CD14-positive monocyte (primary cell): ENCODE measurements around the gene MRPL36. TPM values are rescaled to one million over a fixed set of nuclear protein-coding genes. Genes with fewer than 3 reads are reported as not detected.

Experiments
- DNase-seq, 3 donors: peaks; one replicate each; pipeline ENCODE4 v3.0.0-alpha.2; 2011 to 2022
- H2AFZ ChIP-seq: 2 replicates; pipeline ENCODE4 v1.6.0; 2012; ENCODE audit warnings: mild to moderate bottlenecking, low read depth, low read length, inconsistent platforms; ENCODE audit not compliant: insufficient read depth, poor library complexity, severe bottlenecking
- H3K27ac ChIP-seq, 2 donors: 1 replicate in 1 of 2; 2 replicates in 1 of 2; pipeline ENCODE4 v1.5.1; 2012 to 2013; ENCODE audit warnings: low read length in 2 of 2, control low read depth in 1 of 2, inconsistent platforms in 1 of 2, low read depth in 1 of 2, mild to moderate bottlenecking in 1 of 2
- H3K27me3 ChIP-seq, 2 donors: one replicate each; pipeline versions ENCODE4 v1.6.0 to v1.6.1; 2011 to 2013; ENCODE audit warnings: low read length in 2 of 2; ENCODE audit not compliant: control insufficient read depth in 2 of 2, insufficient read depth in 2 of 2
- H3K36me3 ChIP-seq, 2 donors: replicated peaks in 1 of 2; 1 replicate in 1 of 2; 2 replicates in 1 of 2; pipeline versions ENCODE4 v1.5.1 to v1.6.1; 2012 to 2013; ENCODE audit warnings: low read length in 2 of 2, control low read depth in 1 of 2, inconsistent platforms in 1 of 2, mild to moderate bottlenecking in 1 of 2; ENCODE audit not compliant: insufficient read depth in 2 of 2, control insufficient read depth in 1 of 2
- H3K4me1 ChIP-seq, 2 donors: 1 replicate in 1 of 2; 2 replicates in 1 of 2; pipeline versions ENCODE4 v1.5.1 to v1.6.1; 2012 to 2013; ENCODE audit warnings: low read length in 2 of 2, control low read depth in 1 of 2, inconsistent platforms in 1 of 2, mild to moderate bottlenecking in 1 of 2, moderate library complexity in 1 of 2; ENCODE audit not compliant: insufficient read depth in 2 of 2, control insufficient read depth in 1 of 2
- H3K4me2 ChIP-seq: replicated peaks from 2 replicates; pipeline ENCODE3; 2012; ENCODE audit warnings: low read length, moderate library complexity, mild to moderate bottlenecking; ENCODE audit not compliant: poor library complexity, severe bottlenecking; ENCODE audit errors: extremely low read depth
- H3K4me3 ChIP-seq, 3 experiments: fragments of 200-600 bp in 1 of 3; sonication (generic) in 1 of 3; replicated peaks in 1 of 3; 1 replicate in 2 of 3; 2 replicates in 1 of 3; pipeline ENCODE4 v1.5.1; 2011 to 2013; ENCODE audit warnings: low read length in 3 of 3, mild to moderate bottlenecking in 3 of 3, control low read depth in 2 of 3, low read depth in 2 of 3, inconsistent platforms in 1 of 3, moderate library complexity in 1 of 3
- H3K79me2 ChIP-seq: 2 replicates; pipeline ENCODE4 v1.6.0; 2012; ENCODE audit warnings: mild to moderate bottlenecking, control low read depth, inconsistent platforms, low read length, moderate library complexity; ENCODE audit not compliant: insufficient read depth
- H3K9ac ChIP-seq: 2 replicates; pipeline ENCODE4 v1.6.0; 2017; ENCODE audit warnings: low read length, mild to moderate bottlenecking; ENCODE audit not compliant: insufficient read depth, poor library complexity, severe bottlenecking
- H3K9me3 ChIP-seq, 2 donors: replicated peaks in 1 of 2; 1 replicate in 1 of 2; 2 replicates in 1 of 2; pipeline versions ENCODE4 v1.5.1 to v1.6.1; 2012 to 2013; ENCODE audit warnings: low read length in 2 of 2, control low read depth in 1 of 2; ENCODE audit not compliant: control insufficient read depth in 1 of 2, insufficient read depth in 1 of 2
- H4K20me1 ChIP-seq: 2 replicates; pipeline ENCODE4 v1.6.0; 2012; ENCODE audit warnings: mild to moderate bottlenecking, low read length, control low read depth, moderate library complexity; ENCODE audit not compliant: insufficient read depth
- H3K27ac Mint-ChIP-seq, 7 donors: one replicate each; pipeline ENCODE4 v1.8.0; 2020; ENCODE audit warnings: mild to moderate bottlenecking in 7 of 7, mixed read lengths in 7 of 7, moderate library complexity in 6 of 7, inconsistent platforms in 2 of 7
- H3K27me3 Mint-ChIP-seq, 3 donors: one replicate each; pipeline ENCODE4 v1.8.0; 2021 to 2022; ENCODE audit warnings: low read depth in 3 of 3, mild to moderate bottlenecking in 3 of 3, mixed read lengths in 3 of 3, moderate library complexity in 3 of 3, inconsistent platforms in 1 of 3
- H3K36me3 Mint-ChIP-seq, 2 donors: one replicate each; pipeline ENCODE4 v1.8.0; 2020; ENCODE audit warnings: mixed read lengths in 2 of 2, inconsistent platforms in 1 of 2, mild to moderate bottlenecking in 1 of 2
- H3K4me1 Mint-ChIP-seq: one replicate; pipeline ENCODE4 v1.8.0; 2020; ENCODE audit warnings: mild to moderate bottlenecking, mixed read lengths
- H3K4me3 Mint-ChIP-seq, 2 donors: one replicate each; pipeline ENCODE4 v1.8.0; 2020; ENCODE audit warnings: mild to moderate bottlenecking in 2 of 2, mixed read lengths in 2 of 2, moderate library complexity in 1 of 2
- H3K9me3 Mint-ChIP-seq, 7 donors: one replicate each; pipeline ENCODE4 v1.8.0; 2020 to 2022; ENCODE audit warnings: mixed read lengths in 7 of 7, mild to moderate bottlenecking in 6 of 7, moderate library complexity in 6 of 7, inconsistent platforms in 2 of 7
- CTCF ChIP-seq: fragments of 200-600 bp; IDR thresholded peaks from one replicate; pipeline ENCODE4 v1.8.0; 2022; ENCODE audit warnings: antibody characterized with exemption, mild to moderate bottlenecking
- WGBS: methylation state at CpG from one replicate; pipeline ENCODE4 v1.1.5; 2013; ENCODE audit warnings: missing lambda C conversion rate; ENCODE audit not compliant: insufficient coverage; 5-methylcytosine and 5-hydroxymethylcytosine counted together
- intact Hi-C, 2 donors: fragments of 100-400 bp; cut with micrococcal nuclease; formaldehyde crosslinking; loops; one replicate each; pipeline versions ENCODE4 v1.15.0 to v1.15.1; 2023
- polyA plus RNA-seq, 3 donors: library from polyadenylated mRNA; depleted of rRNA in 1 of 3; unstranded in 2 of 3; stranded (reverse) in 1 of 3; fragments of 300-500 nt in 2 of 3; fragments of >200 nt in 1 of 3; fragmentation: Illumina TruSeq in 2 of 3; gene quantifications; 1 replicate in 2 of 3; 2 replicates in 1 of 3; pipeline ENCODE4 v1.2.3, GENCODE V29; 2012 to 2021

MRPL36 gene
- polyA plus RNA-seq, 3 donors, result 17.9 to 81.7 (median 65.9) TPM

GRCh38 chr5:1842004-1842819 lies 42.6 kb upstream of the MRPL36 start:
- no peak for DNase-seq
- 84% methylated on average over 3 of the region's 17 CpGs for WGBS
- no peaks in the 10 kb centered on the region for H3K36me3 Mint-ChIP-seq
- Histone ChIP-seq H3K27ac (no peak overlapping the region), H4K20me1 (no peaks in the 10 kb centered on the region), H3K4me2 (no peak overlapping the region), H3K27me3 (no peaks in the 10 kb centered on the region), H3K36me3 (no peaks in the 10 kb centered on the region), H3K4me1 (no peaks in the 10 kb centered on the region), H3K4me3 (no peak overlapping the region), H3K9ac (no peak overlapping the region), H2AFZ (no peak overlapping the region), H3K9me3 (no peaks in the 10 kb centered on the region), H3K79me2 (no peaks in the 10 kb centered on the region)
- no peak overlapping the region for H3K27ac Mint-ChIP-seq
- peaks cover 9 to 14% (median 13%) of the 10 kb centered on the region in 3 donors for H3K27me3 Mint-ChIP-seq
- H3K4me1 Mint-ChIP-seq, result no peaks in the 10 kb centered on the region
- TF ChIP-seq CTCF, result no peak
- H3K4me3 Mint-ChIP-seq, result no peak overlapping the region
- intact Hi-C loops, result no loop called here
- no peaks in the 10 kb centered on the region for H3K9me3 Mint-ChIP-seq

- Histone ChIP-seq H3K27me3 (no peaks in the 10 kb centered on the region), H3K9me3 (no peaks in the 10 kb centered on the region), H3K4me3 (no peak overlapping the region), H3K36me3 (no peaks in the 10 kb centered on the region), H3K4me1 (no peaks in the 10 kb centered on the region), H4K20me1 (no peaks in the 10 kb centered on the region), H3K79me2 (no peaks in the 10 kb centered on the region), H2AFZ (no peak overlapping the region), H3K9ac (no peak overlapping the region), H3K27ac (no peak overlapping the region), H3K4me2 (no peak overlapping the region)
- Mint-ChIP-seq H3K36me3 (no peaks in the 10 kb centered on the region), H3K27ac (peak overlapping the region in 1 of 7 donors; percentile 23), H3K9me3 (no peaks in the 10 kb centered on the region), H3K27me3 (peaks cover 13 to 18% (median 13%) of the 10 kb centered on the region in 3 donors), H3K4me3 (peak overlapping the region in 1 of 2 donors; percentile 46), H3K4me1 (no peaks in the 10 kb centered on the region)
- TF ChIP-seq CTCF, result no peak
- DNase-seq, result no peak
- WGBS, result 57% methylated on average over 28 of the region's 31 CpGs
- intact Hi-C loops, result no loop called here
These were observed 41.3 kb upstream of the MRPL36 start for GRCh38 chr5:1840741-1841521.
